ENCODE measurements around the gene RERE.

Gene RERE

DNA sequence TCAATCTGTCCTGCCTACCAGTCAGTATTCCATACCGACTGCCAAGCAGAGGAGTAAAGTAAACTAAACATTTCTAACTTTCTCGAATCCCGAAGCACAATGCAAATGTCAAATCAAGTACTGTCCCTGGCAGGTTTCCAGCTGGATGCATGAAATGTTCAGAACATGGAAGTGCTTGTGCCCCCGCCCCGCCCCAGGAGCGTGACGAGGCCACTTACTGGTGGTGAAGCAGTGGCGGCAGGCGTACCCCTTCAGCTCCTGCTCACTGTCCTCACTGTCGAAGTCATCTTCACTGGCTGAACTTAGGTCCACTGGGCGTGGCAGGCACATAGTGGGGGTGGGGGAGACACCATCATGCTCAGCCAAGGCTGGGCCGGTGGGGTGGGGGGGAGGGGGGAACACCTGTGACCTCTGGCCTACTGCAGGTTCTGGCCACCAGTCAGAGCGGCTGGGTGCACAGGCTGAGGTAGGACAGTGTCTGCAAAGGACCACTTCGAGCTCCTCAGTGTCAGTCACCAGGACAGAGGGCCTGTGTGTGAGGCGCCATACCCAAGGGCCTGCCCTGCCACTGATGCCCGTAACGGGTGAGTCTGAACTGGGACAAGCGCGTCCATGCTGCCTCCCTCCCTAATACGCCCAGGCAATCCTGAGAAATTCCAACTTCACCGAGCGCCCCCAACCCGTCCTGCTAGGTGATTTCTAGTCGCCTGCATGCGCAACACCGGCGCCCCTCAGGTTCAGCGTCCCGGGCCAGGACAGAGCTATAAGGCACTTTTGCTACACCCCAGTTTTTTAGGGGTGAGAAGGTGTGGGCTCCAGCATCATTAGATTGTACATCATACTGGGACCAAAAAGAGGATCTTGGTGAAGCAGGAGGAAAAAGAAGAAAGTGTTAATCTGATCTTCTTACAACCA, 452.7 kb downstream of the RERE start:
- peaks cover 33 to 68% of the 10 kb centered on the region in 2 donors for H3K36me3 ChIP-seq (replicated peaks in 1 of 2; ENCODE audit: control insufficient read depth in 2 of 2, insufficient read depth in 2 of 2, low read length in 2 of 2)
- peak overlapping the region; percentile 69 for H3K18ac ChIP-seq (ENCODE audit: low read length)
- no peak overlapping the region for H2AK5ac ChIP-seq (ENCODE audit: low read depth, low read length)
- no peak overlapping the region for H2BK15ac ChIP-seq (ENCODE audit: low read length)
- peaks cover 17% of the 10 kb centered on the region for H3K79me1 ChIP-seq (ENCODE audit: low read depth, low read length)
- peaks cover 8 to 16% of the 10 kb centered on the region in 2 donors for H3K4me1 ChIP-seq (ENCODE audit: control insufficient read depth in 2 of 2, insufficient read depth in 1 of 2, low read depth in 1 of 2, low read length in 2 of 2)
- H2BK5ac ChIP-seq (ENCODE audit: low read length) = no peak overlapping the region
- H3K9ac ChIP-seq (ENCODE audit: low read depth, low read length, poor library complexity) = peak overlapping the region; percentile 44
- no peak for DNase-seq (ENCODE audit: low spot score)
- peaks cover 2 to 3% of the 10 kb centered on the region in 2 donors for H3K9me3 ChIP-seq (replicated peaks in 1 of 2; ENCODE audit: control insufficient read depth in 2 of 2, insufficient read depth in 1 of 2, low read depth in 1 of 2, low read length in 2 of 2)
- no peak overlapping the region for H4K91ac ChIP-seq (ENCODE audit: low read depth, low read length, poor library complexity)
- H2BK12ac ChIP-seq (ENCODE audit: low read length) = no peak overlapping the region
- H2AFZ ChIP-seq (ENCODE audit: low read length) = no peak overlapping the region
- no peak overlapping the region for H3K4me2 ChIP-seq (ENCODE audit: insufficient read depth, low read length, poor library complexity, severe bottlenecking)
- no peak overlapping the region for H3K4ac ChIP-seq (ENCODE audit: low read length)
- no peak overlapping the region for H4K8ac ChIP-seq (ENCODE audit: low read depth, low read length)
- no peak overlapping the region for H2BK120ac ChIP-seq (ENCODE audit: low read depth, low read length)
- H3K27me3 ChIP-seq (ENCODE audit: control insufficient read depth in 3 of 3, insufficient read depth in 3 of 3, low read depth in 1 of 3, low read length in 3 of 3) = no peaks in the 10 kb centered on the region
- H3K4me3 ChIP-seq (ENCODE audit: low read length in 2 of 2) = peak overlapping the region in 1 of 2 donors; percentile 56
- no CpG with 5 or more reads among the region's 29 CpGs for WGBS, 2 donors (ENCODE audit: extremely low coverage in 2 of 2, insufficient read length in 2 of 2, insufficient replicate concordance in 1 of 2)
- H3K14ac ChIP-seq (ENCODE audit: low read length) = peak overlapping the region; percentile 6
- H3K27ac ChIP-seq (replicated peaks; ENCODE audit: low read length) = no peak overlapping the region
- H3K23ac ChIP-seq (ENCODE audit: low read depth, low read length, poor library complexity) = peak overlapping the region; percentile 78

DNA sequence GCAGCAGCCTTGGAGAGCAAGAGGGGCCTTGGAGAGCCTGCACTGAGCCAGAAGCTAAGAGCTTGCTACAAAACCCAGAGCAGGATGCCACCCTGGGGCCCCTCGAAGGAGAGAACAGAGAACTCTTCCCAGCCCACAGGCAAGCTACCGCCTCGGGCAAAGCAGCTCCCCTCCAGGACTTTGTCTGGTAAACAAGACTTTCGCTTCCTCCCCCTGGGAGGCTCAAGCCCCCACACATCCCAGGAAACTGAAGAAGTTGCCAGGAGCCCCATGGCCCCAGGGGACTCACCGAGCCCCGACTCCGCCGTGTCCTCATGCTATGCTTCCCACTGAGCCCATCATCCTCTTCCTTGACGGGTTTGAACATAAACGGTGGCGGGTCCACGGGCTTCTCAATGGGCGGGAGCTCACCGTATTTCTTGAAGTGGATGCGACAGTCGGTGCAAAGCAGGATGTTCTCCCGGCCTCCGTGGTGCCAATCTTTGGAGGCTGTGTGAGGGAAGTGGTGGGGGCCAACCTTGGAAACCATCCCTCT, 453.6 kb downstream of the RERE start:
- Histone ChIP-seq H2BK120ac (ENCODE audit: low read depth, low read length) (no peak overlapping the region), H3K79me1 (ENCODE audit: low read depth, low read length) (peaks cover 20% of the 10 kb centered on the region), H3K14ac (ENCODE audit: low read length) (no peak overlapping the region), H3K9ac (ENCODE audit: low read depth, low read length, poor library complexity) (no peak overlapping the region), H3K27ac (replicated peaks; ENCODE audit: low read length) (no peak overlapping the region), H3K18ac (ENCODE audit: low read length) (peak overlapping the region; percentile 29), H2AK5ac (ENCODE audit: low read depth, low read length) (no peak overlapping the region), H3K23ac (ENCODE audit: low read depth, low read length, poor library complexity) (no peak overlapping the region), H4K91ac (ENCODE audit: low read depth, low read length, poor library complexity) (no peak overlapping the region), H3K4me1 (ENCODE audit: control insufficient read depth in 2 of 2, insufficient read depth in 1 of 2, low read depth in 1 of 2, low read length in 2 of 2) (peaks cover 8 to 15% of the 10 kb centered on the region in 2 donors), H3K4ac (ENCODE audit: low read length) (no peak overlapping the region), H4K8ac (ENCODE audit: low read depth, low read length) (no peak overlapping the region), H3K9me3 (replicated peaks in 1 of 2; ENCODE audit: control insufficient read depth in 2 of 2, insufficient read depth in 1 of 2, low read depth in 1 of 2, low read length in 2 of 2) (peaks cover 2 to 3% of the 10 kb centered on the region in 2 donors), H3K27me3 (ENCODE audit: control insufficient read depth in 3 of 3, insufficient read depth in 3 of 3, low read depth in 1 of 3, low read length in 3 of 3) (no peaks in the 10 kb centered on the region), H2BK15ac (ENCODE audit: low read length) (no peak overlapping the region), H2AFZ (ENCODE audit: low read length) (no peak overlapping the region), H2BK12ac (ENCODE audit: low read length) (no peak overlapping the region), H2BK5ac (ENCODE audit: low read length) (no peak overlapping the region), H3K4me3 (ENCODE audit: low read length in 2 of 2) (no peak overlapping the region), H3K4me2 (ENCODE audit: insufficient read depth, low read length, poor library complexity, severe bottlenecking) (no peak overlapping the region), H3K36me3 (replicated peaks in 1 of 2; ENCODE audit: control insufficient read depth in 2 of 2, insufficient read depth in 2 of 2, low read length in 2 of 2) (peaks cover 43 to 77% of the 10 kb centered on the region in 2 donors)
- WGBS, 2 donors (ENCODE audit: extremely low coverage in 2 of 2, insufficient read length in 2 of 2, insufficient replicate concordance in 1 of 2) = no CpG with 5 or more reads among the region's 18 CpGs
- DNase-seq (ENCODE audit: low spot score) = no peak

DNA sequence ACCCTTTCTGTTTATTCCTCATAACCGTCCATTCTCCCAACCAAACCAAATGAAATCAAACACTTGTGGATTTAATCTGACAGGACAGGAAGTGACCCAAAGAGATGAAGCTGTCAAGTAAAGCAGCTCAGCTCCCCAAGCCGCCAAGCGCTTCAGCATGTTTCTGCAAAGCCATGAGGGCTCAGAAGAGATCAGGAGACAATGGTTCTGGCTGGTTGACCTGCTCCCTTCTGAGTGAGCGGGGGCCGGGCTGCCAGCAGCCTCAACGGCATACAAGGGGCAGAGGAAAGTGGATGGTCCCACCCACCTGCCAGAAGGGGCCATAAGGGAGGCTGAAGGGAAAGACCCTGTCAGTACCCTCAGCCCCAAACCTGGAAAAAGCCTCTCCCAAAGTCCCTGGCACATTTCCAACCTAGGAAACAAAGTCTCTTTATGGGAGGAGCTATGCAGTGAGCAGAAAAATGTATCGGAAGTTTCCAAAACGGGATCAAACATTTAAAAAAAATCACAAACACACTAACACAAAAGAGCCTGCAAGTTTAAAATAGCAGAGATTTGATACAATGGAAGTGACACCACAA, 454.2 kb downstream of the RERE start:
- no peak overlapping the region for H2BK12ac ChIP-seq (ENCODE audit: low read length)
- H3K9me3 ChIP-seq (replicated peaks in 1 of 2; ENCODE audit: control insufficient read depth in 2 of 2, insufficient read depth in 1 of 2, low read depth in 1 of 2, low read length in 2 of 2) = peaks cover 2 to 3% of the 10 kb centered on the region in 2 donors
- no peak overlapping the region for H3K23ac ChIP-seq (ENCODE audit: low read depth, low read length, poor library complexity)
- peaks cover 8 to 15% of the 10 kb centered on the region in 2 donors for H3K4me1 ChIP-seq (ENCODE audit: control insufficient read depth in 2 of 2, insufficient read depth in 1 of 2, low read depth in 1 of 2, low read length in 2 of 2)
- H2AK5ac ChIP-seq (ENCODE audit: low read depth, low read length) = no peak overlapping the region
- H2BK5ac ChIP-seq (ENCODE audit: low read length) = no peak overlapping the region
- no peak overlapping the region for H3K4ac ChIP-seq (ENCODE audit: low read length)
- no peak overlapping the region for H2AFZ ChIP-seq (ENCODE audit: low read length)
- H3K18ac ChIP-seq (ENCODE audit: low read length) = no peak overlapping the region
- peaks cover 22% of the 10 kb centered on the region for H3K79me1 ChIP-seq (ENCODE audit: low read depth, low read length)
- no peak overlapping the region for H3K4me3 ChIP-seq (ENCODE audit: low read length in 2 of 2)
- no peak for DNase-seq (ENCODE audit: low spot score)
- no peak overlapping the region for H2BK15ac ChIP-seq (ENCODE audit: low read length)
- no peak overlapping the region for H4K91ac ChIP-seq (ENCODE audit: low read depth, low read length, poor library complexity)
- H3K36me3 ChIP-seq (replicated peaks in 1 of 2; ENCODE audit: control insufficient read depth in 2 of 2, insufficient read depth in 2 of 2, low read length in 2 of 2) = peaks cover 47 to 83% of the 10 kb centered on the region in 2 donors
- no peak overlapping the region for H2BK120ac ChIP-seq (ENCODE audit: low read depth, low read length)
- H3K27ac ChIP-seq (replicated peaks; ENCODE audit: low read length) = no peak overlapping the region
- H3K4me2 ChIP-seq (ENCODE audit: insufficient read depth, low read length, poor library complexity, severe bottlenecking) = no peak overlapping the region
- no peaks in the 10 kb centered on the region for H3K27me3 ChIP-seq (ENCODE audit: control insufficient read depth in 3 of 3, insufficient read depth in 3 of 3, low read depth in 1 of 3, low read length in 3 of 3)
- H3K9ac ChIP-seq (ENCODE audit: low read depth, low read length, poor library complexity) = no peak overlapping the region
- no CpG with 5 or more reads among the region's 8 CpGs for WGBS, 2 donors (ENCODE audit: extremely low coverage in 2 of 2, insufficient read length in 2 of 2, insufficient replicate concordance in 1 of 2)
- H3K14ac ChIP-seq (ENCODE audit: low read length) = no peak overlapping the region
- H4K8ac ChIP-seq (ENCODE audit: low read depth, low read length) = no peak overlapping the region

DNA sequence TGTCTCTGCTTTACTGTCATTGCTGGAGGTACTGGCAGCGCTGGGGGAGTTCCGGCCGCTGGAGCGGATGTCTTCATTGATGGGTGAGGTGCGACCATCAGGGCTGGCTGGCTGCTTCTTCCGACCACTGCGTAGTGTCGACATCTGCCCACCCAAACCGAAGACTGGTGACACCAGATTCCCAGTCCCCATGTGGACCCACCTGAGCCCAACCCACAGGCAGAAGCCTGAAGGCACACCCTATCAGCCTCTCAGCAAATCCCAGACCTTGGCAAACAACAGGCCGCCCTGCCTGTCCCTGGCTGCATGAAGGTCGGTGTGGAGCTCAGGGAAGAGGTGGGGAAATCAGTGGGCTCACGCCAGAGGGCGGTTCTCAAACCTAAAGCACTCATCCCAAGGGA, 454.7 kb downstream of the RERE start:
- Histone ChIP-seq H2AFZ (ENCODE audit: low read length) (no peak overlapping the region), H3K23ac (ENCODE audit: low read depth, low read length, poor library complexity) (no peak overlapping the region), H3K4me3 (ENCODE audit: low read length in 2 of 2) (no peak overlapping the region), H3K9me3 (replicated peaks in 1 of 2; ENCODE audit: control insufficient read depth in 2 of 2, insufficient read depth in 1 of 2, low read depth in 1 of 2, low read length in 2 of 2) (peaks cover 2 to 3% of the 10 kb centered on the region in 2 donors), H3K4ac (ENCODE audit: low read length) (no peak overlapping the region), H3K27ac (replicated peaks; ENCODE audit: low read length) (no peak overlapping the region), H3K36me3 (replicated peaks in 1 of 2; ENCODE audit: control insufficient read depth in 2 of 2, insufficient read depth in 2 of 2, low read length in 2 of 2) (peaks cover 51 to 88% of the 10 kb centered on the region in 2 donors), H2BK12ac (ENCODE audit: low read length) (no peak overlapping the region), H2BK5ac (ENCODE audit: low read length) (no peak overlapping the region), H2BK120ac (ENCODE audit: low read depth, low read length) (no peak overlapping the region), H3K9ac (ENCODE audit: low read depth, low read length, poor library complexity) (no peak overlapping the region), H3K4me1 (ENCODE audit: control insufficient read depth in 2 of 2, insufficient read depth in 1 of 2, low read depth in 1 of 2, low read length in 2 of 2) (peaks cover 5 to 13% of the 10 kb centered on the region in 2 donors), H3K27me3 (ENCODE audit: control insufficient read depth in 3 of 3, insufficient read depth in 3 of 3, low read depth in 1 of 3, low read length in 3 of 3) (no peaks in the 10 kb centered on the region), H2BK15ac (ENCODE audit: low read length) (no peak overlapping the region), H4K91ac (ENCODE audit: low read depth, low read length, poor library complexity) (no peak overlapping the region), H3K4me2 (ENCODE audit: insufficient read depth, low read length, poor library complexity, severe bottlenecking) (no peak overlapping the region), H3K79me1 (ENCODE audit: low read depth, low read length) (peaks cover 28% of the 10 kb centered on the region), H2AK5ac (ENCODE audit: low read depth, low read length) (no peak overlapping the region), H4K8ac (ENCODE audit: low read depth, low read length) (peak overlapping the region; percentile 43), H3K18ac (ENCODE audit: low read length) (peak overlapping the region; percentile 17), H3K14ac (ENCODE audit: low read length) (no peak overlapping the region)
- DNase-seq (ENCODE audit: low spot score) = no peak
- no CpG with 5 or more reads among the region's 13 CpGs for WGBS, 2 donors (ENCODE audit: extremely low coverage in 2 of 2, insufficient read length in 2 of 2, insufficient replicate concordance in 1 of 2)

All from neuronal stem cell (in vitro differentiated cells).